NT2/D1 (cell line): ENCODE results near the gene NELFB.
A peak's percentile ranks its signal among the peaks of the same experiment; 100 is the strongest.

Experiments
- DNase-seq: peaks from one replicate; pipeline ENCODE4 v3.0.0-alpha.2; 2011; ENCODE audit warnings: low read depth, low spot score
- H3K27me3 ChIP-seq: 2 replicates; pipeline ENCODE4 v1.6.0; 2011; ENCODE audit warnings: mild to moderate bottlenecking; ENCODE audit not compliant: insufficient read length, insufficient read depth
- H3K36me3 ChIP-seq: 2 replicates; pipeline ENCODE4 v1.6.1; 2011; ENCODE audit warnings: mild to moderate bottlenecking, low read length, mixed read lengths; ENCODE audit not compliant: insufficient read depth, insufficient read length
- H3K4me1 ChIP-seq: 2 replicates; pipeline ENCODE4 v1.5.1; 2011; ENCODE audit not compliant: insufficient read depth, insufficient read length
- H3K4me3 ChIP-seq: 2 replicates; pipeline ENCODE4 v1.5.1; 2011; ENCODE audit warnings: low read depth; ENCODE audit not compliant: insufficient read length
- H3K9ac ChIP-seq: 2 replicates; pipeline ENCODE4 v1.6.0; 2011; ENCODE audit warnings: low read depth; ENCODE audit not compliant: insufficient read length
- H3K9me3 ChIP-seq: 2 replicates; pipeline ENCODE4 v1.5.1; 2011; ENCODE audit warnings: mild to moderate bottlenecking, low read length; ENCODE audit not compliant: insufficient read depth
- SUZ12 ChIP-seq: IDR thresholded peaks from 2 replicates; pipeline ENCODE4 v1.6.1; 2011; ENCODE audit not compliant: insufficient read length, insufficient read depth; ENCODE audit errors: extremely low read depth
- YY1 ChIP-seq: IDR thresholded peaks from 2 replicates; pipeline ENCODE4 v1.6.1; 2011; ENCODE audit not compliant: insufficient read length, insufficient read depth
- ZNF274 ChIP-seq: IDR thresholded peaks from 2 replicates; pipeline ENCODE4 v1.6.1; 2011; ENCODE audit warnings: mild to moderate bottlenecking, low read depth, low read length

The NELFB gene

DNA sequence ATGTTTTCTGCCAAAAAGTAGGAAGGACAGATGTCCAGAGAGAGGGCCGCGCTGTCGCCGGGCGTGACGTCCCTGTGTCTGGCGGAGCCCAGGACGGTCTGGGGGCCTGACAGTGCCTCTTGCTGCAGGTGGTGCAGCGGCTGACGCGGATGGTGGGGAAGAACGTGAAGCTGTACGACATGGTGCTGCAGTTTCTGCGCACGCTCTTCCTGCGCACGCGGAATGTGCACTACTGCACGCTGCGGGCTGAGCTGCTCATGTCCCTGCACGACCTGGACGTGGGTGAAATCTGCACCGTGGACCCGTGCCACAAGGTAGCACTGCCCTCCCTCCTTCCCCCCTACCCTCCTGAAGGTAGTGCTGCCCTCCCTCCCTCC lies 7.8 kb downstream of the NELFB start:
- TF ChIP-seq SUZ12 = no peak
- TF ChIP-seq YY1 = no peak
- TF ChIP-seq ZNF274 = no peak
- Histone ChIP-seq H3K9me3 (no peaks in the 10 kb centered on the region), H3K9ac (peak overlapping the region; percentile 56), H3K36me3 (peaks cover 66% of the 10 kb centered on the region), H3K4me3 (no peak overlapping the region), H3K27me3 (no peaks in the 10 kb centered on the region), H3K4me1 (peaks cover 7% of the 10 kb centered on the region)
- DNase-seq = no peak

DNA sequence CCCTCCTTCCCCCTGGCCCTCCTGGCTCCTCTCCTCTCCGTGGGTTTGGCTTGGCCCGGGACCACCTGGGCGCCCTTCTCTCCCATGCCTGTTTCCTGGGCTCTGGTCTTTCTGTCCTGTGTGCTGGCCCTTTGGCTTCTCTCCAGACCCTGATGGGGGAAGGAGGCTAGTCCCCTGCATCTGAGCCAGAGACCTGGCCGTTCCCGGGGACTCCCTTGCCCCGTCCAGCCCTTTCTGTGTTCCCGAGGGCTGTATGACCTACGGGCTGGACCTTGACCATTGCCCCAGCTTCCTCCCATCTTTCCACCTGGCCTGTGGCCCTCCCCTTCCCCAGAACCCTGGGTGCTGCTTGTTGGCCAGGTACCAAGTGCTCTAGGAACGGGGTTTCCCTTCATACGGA lies 8.4 kb downstream of the NELFB start:
- peaks cover 64% of the 10 kb centered on the region for H3K36me3 ChIP-seq
- no peak overlapping the region for H3K9ac ChIP-seq
- no peak overlapping the region for H3K4me3 ChIP-seq
- peaks cover 9% of the 10 kb centered on the region for H3K4me1 ChIP-seq
- no peak for TF ChIP-seq YY1
- TF ChIP-seq ZNF274 = no peak
- no peak for TF ChIP-seq SUZ12
- H3K9me3 ChIP-seq = no peaks in the 10 kb centered on the region
- DNase-seq = no peak
- H3K27me3 ChIP-seq = no peaks in the 10 kb centered on the region

DNA sequence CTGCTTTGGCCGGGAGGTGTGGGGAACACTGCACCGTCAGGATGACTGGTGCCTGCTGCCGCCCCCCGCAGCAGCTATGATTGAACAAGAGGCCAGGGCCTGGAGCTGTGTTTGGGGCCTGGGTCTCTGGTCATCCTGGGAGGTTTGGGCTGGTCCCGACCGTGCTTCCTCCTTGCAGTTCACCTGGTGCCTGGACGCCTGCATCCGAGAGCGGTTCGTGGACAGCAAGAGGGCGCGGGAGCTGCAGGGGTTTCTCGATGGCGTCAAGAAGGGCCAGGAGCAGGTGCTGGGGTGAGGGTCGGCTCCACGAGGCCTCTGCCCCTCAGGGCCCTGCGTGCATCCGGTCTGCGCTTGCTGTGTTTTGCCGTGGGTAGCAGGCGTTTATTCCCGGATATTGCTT lies 8.9 kb downstream of the NELFB start:
- no peak for TF ChIP-seq ZNF274
- TF ChIP-seq SUZ12 = no peak
- TF ChIP-seq YY1 = no peak
- no peak overlapping the region for H3K9ac ChIP-seq

DNA sequence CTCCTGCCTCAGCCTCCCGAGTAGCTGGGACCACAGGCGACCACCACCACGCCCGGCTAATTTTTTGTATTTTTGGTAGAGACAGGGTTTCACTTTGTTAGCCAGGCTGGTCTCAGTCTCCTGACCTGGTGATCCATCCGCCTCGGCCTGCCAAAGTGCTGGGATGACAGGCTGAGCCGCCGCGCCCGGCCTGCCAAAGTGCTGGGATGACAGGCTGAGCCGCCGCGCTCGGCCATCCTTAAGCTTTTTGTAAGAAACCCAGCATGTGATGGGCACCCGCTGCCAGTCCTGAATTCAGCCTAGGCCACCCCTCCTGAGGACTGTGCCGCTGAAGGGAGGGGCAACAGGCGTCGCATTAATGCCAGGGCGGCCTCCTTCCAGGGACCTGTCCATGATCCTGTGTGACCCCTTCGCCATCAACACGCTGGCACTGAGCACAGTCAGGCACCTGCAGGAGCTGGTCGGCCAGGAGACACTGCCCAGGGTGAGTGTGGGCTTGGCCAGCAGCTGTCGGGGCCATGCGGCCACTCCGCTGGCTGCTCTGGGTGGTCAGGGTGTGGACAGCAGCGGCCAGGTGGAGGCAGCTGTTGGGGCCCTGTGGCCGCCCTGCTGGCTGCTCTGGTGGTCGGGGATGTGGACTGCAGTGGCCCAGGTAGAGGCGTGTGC lies 10.5 kb downstream of the NELFB start:
- peaks cover 9% of the 10 kb centered on the region for H3K4me1 ChIP-seq
- no peak overlapping the region for H3K9ac ChIP-seq
- DNase-seq = no peak
- H3K9me3 ChIP-seq = no peaks in the 10 kb centered on the region
- TF ChIP-seq ZNF274 (no peak), YY1 (no peak), SUZ12 (no peak)
- peaks cover 73% of the 10 kb centered on the region for H3K36me3 ChIP-seq
- H3K27me3 ChIP-seq = no peaks in the 10 kb centered on the region
- H3K4me3 ChIP-seq = no peak overlapping the region

More for the DNA sequence above, 8.9 kb downstream of the NELFB start:
- Histone ChIP-seq H3K4me3 (no peak overlapping the region), H3K27me3 (no peaks in the 10 kb centered on the region), H3K4me1 (peaks cover 9% of the 10 kb centered on the region), H3K36me3 (peaks cover 64% of the 10 kb centered on the region), H3K9me3 (no peaks in the 10 kb centered on the region)
- no peak for DNase-seq

DNA sequence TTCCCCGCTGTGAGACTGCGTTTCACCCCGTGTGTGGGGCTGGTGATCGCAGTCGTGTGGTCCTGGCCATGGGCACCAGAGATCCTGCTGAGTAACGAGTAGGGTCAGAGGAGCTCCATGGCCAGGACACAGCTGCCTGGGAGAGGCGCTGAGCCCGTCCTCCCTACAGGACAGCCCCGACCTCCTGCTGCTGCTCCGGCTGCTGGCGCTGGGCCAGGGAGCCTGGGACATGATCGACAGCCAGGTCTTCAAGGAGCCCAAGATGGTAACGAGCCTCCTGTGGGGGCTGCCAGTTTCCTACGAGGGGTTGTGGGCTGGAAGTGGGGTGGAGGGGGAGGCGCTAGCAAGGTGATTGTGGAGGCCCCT lies 11.0 kb downstream of the NELFB start:
- H3K4me1 ChIP-seq = peaks cover 12% of the 10 kb centered on the region
- H3K9me3 ChIP-seq = no peaks in the 10 kb centered on the region
- TF ChIP-seq ZNF274 = no peak
- no peak for TF ChIP-seq SUZ12
- no peak for TF ChIP-seq YY1
- H3K27me3 ChIP-seq = no peaks in the 10 kb centered on the region
- peaks cover 78% of the 10 kb centered on the region for H3K36me3 ChIP-seq
- H3K9ac ChIP-seq = no peak overlapping the region
- DNase-seq = no peak
- no peak overlapping the region for H3K4me3 ChIP-seq

DNA sequence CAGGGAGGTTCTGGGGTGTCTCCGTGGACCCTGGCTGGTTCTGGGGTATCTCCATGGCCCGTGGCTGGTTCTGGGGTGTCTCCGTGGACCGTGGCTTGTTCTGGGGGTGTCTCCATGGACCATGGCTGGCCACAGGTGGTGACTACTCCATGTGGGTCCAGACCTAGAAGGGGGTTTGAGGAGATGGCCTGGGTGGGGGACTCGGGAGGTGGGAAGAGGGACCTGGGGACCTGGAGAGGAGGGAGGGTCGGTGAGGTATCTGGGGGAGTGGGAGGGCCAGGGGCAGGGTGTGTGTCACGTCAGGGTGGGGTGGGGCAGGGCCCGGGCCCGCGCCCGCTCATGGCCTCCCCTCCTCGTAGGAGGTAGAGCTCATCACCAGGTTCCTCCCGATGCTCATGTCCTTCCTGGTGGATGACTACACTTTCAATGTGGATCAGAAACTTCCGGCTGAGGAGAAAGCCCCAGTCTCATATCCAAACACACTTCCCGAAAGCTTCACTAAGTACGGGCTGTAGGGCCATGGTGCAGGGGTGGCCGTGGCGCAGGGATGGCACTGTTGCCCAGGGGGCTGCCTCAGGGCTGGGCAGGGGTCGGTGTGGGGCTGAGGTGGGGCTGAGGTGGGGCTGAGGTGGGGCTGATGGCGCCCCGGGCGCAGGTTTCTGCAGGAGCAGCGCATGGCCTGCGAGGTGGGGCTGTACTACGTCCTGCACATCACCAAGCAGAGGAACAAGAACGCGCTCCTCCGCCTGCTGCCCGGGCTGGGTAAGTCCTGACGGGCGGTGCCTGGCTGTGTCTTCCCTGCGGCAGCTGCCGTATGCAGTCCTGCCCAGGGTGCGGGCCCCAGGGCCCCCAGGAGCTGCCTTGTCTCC lies 11.7 kb downstream of the NELFB start:
- H3K9me3 ChIP-seq = no peaks in the 10 kb centered on the region
- no peaks in the 10 kb centered on the region for H3K27me3 ChIP-seq
- H3K4me1 ChIP-seq = peaks cover 12% of the 10 kb centered on the region
- H3K4me3 ChIP-seq = no peak overlapping the region
- no peak for TF ChIP-seq ZNF274
- no peak for TF ChIP-seq SUZ12
- TF ChIP-seq YY1 = no peak
- no peak for DNase-seq
- H3K9ac ChIP-seq = no peak overlapping the region
- peaks cover 82% of the 10 kb centered on the region for H3K36me3 ChIP-seq

DNA sequence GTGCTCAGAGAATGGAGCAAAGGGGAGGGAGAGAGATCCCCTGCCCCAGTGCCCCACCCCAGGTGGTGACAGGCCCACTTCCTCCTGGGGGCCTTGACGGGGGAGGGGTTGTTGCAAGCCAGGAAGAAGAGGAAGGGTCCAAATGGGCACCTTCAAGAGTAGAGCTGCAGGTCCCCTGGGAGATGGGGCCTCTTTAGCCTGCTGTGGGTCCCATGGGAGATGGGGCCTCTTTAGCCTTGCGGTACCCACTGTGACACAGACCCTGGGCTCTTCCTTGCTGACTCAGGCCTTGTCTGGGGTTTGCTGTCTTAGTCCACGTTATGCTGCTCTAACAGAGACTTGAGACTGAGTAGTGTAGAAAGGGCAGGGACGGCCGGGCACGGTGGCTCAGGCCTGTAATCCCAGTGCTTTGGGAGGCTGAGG lies 12.8 kb downstream of the NELFB start:
- Histone ChIP-seq H3K4me3 (no peak overlapping the region), H3K27me3 (no peaks in the 10 kb centered on the region), H3K4me1 (peaks cover 15% of the 10 kb centered on the region), H3K9ac (no peak overlapping the region), H3K36me3 (peaks cover 87% of the 10 kb centered on the region), H3K9me3 (no peaks in the 10 kb centered on the region)
- TF ChIP-seq SUZ12 = no peak
- DNase-seq = no peak
